SK-N-SH treated with all-trans-retinoic acid at 6 μM for 48 hours (cell line): Measurements from ENCODE around the gene ORC5.

Source experiments
- CREB5 ChIP-seq: fragments of 250-450 bp; sonication (Bioruptor Pico); IDR thresholded peaks from 2 replicates; pipeline ENCODE4 v1.5.1; 2020; ENCODE audit warnings: low read depth, mild to moderate bottlenecking, moderate library complexity
- OSR1 ChIP-seq: fragments of 250-450 bp; sonication (Bioruptor Pico); IDR thresholded peaks from 2 replicates; pipeline ENCODE4 v1.8.0; 2022; ENCODE audit warnings: moderate library complexity, mild to moderate bottlenecking, inconsistent platforms
- PATZ1 ChIP-seq: fragments of 250-450 bp; sonication (Bioruptor Pico); IDR thresholded peaks from 2 replicates; pipeline ENCODE4 v1.8.0; 2020; ENCODE audit warnings: mild to moderate bottlenecking, moderate library complexity, borderline replicate concordance
- RARB ChIP-seq: fragments of 250-450 bp; sonication (Bioruptor Pico); IDR thresholded peaks from 2 replicates; pipeline ENCODE4 v1.8.0; 2021; ENCODE audit warnings: mild to moderate bottlenecking, moderate library complexity
- ZNF8 ChIP-seq: fragments of 450-650 bp; formaldehyde crosslinking; IDR thresholded peaks from 2 replicates; pipeline ENCODE4 v1.5.0; 2020; ENCODE audit warnings: mild to moderate bottlenecking, moderate library complexity

GRCh38 chr7:104093127-104093526 is 114.7 kb downstream of the ORC5 start:
- no peak for TF ChIP-seq ZNF8 (CRISPR knock-in tag)
- TF ChIP-seq PATZ1 (CRISPR knock-in tag), result no peak
- no peak for TF ChIP-seq RARB (CRISPR knock-in tag)
- TF ChIP-seq CREB5, result no peak
- TF ChIP-seq OSR1 (CRISPR knock-in tag), result no peak
